Measurements from ENCODE around the gene MCM9.
A peak's percentile ranks its signal among the peaks of the same experiment; 100 is the strongest.

Gene MCM9

GRCh38 chr6:118931436-118931835 is 3.5 kb downstream of the MCM9 start:
- DNase-seq: no peak

- DNase-seq: no peak
Observed at GRCh38 chr6:118930680-118931079, 4.3 kb downstream of the MCM9 start.

- DNase-seq: no peak
Observed at GRCh38 chr6:118923035-118923434, 11.9 kb downstream of the MCM9 start.

- no peak for DNase-seq
Observed at GRCh38 chr6:118921084-118921483, 13.9 kb downstream of the MCM9 start.

GRCh38 chr6:118918329-118918725 is 16.6 kb downstream of the MCM9 start:
- DNase-seq: no peak

- DNase-seq: no peak
Observed at GRCh38 chr6:118917546-118918328, 17.2 kb downstream of the MCM9 start.

GRCh38 chr6:118914598-118914997 is 20.4 kb downstream of the MCM9 start:
- no peak for DNase-seq

GRCh38 chr6:118913161-118913560 is 21.8 kb downstream of the MCM9 start:
- DNase-seq: no peak

- no peak for DNase-seq
Observed at GRCh38 chr6:118912646-118913045, 22.3 kb downstream of the MCM9 start.

- no peak for DNase-seq
Observed at GRCh38 chr6:118908441-118908840, 26.5 kb downstream of the MCM9 start.

- DNase-seq: peak in 1 of 2 donors; percentile 44
Observed at GRCh38 chr6:118905851-118906250, 29.1 kb downstream of the MCM9 start.

GRCh38 chr6:118905084-118905483 is 29.9 kb downstream of the MCM9 start:
- DNase-seq: no peak

GRCh38 chr6:118903691-118904090 is 31.3 kb downstream of the MCM9 start:
- DNase-seq: no peak

GRCh38 chr6:118903138-118903537 is 31.8 kb downstream of the MCM9 start:
- DNase-seq: no peak

- DNase-seq: no peak
Observed at GRCh38 chr6:118902726-118903125, 32.2 kb downstream of the MCM9 start.

GRCh38 chr6:118899948-118900347 is 35.0 kb downstream of the MCM9 start:
- DNase-seq: peak in 1 of 2 donors; percentile 57

GRCh38 chr6:118897386-118897785 is 37.6 kb downstream of the MCM9 start:
- no peak for DNase-seq

- DNase-seq: peak in 1 of 2 donors; percentile 61
Observed at GRCh38 chr6:118896339-118897136, 38.4 kb downstream of the MCM9 start.

GRCh38 chr6:118895859-118896258 is 39.1 kb downstream of the MCM9 start:
- DNase-seq: no peak

- DNase-seq: no peak
Observed at GRCh38 chr6:118895261-118895560, 39.7 kb downstream of the MCM9 start.

- peak; percentile 67 to 69 for DNase-seq
Observed at GRCh38 chr6:118894425-118895260, 40.3 kb downstream of the MCM9 start.

- peak; percentile 96 to 98 for DNase-seq
Observed at GRCh38 chr6:118893807-118894424, 41.0 kb downstream of the MCM9 start, which contains the start of gene ASF1A. Gene ASF1A, plus strand, starts transcription at chr6:118894152. Its CDS starts 262 bp downstream, at chr6:118894414.

All from CD4-positive, alpha-beta T cell treated with Interleukin-4 for 1 hour (primary cell).